Left lung (tissue), 10 donors: ENCODE results near the gene SPATA17. TPM values are rescaled to one million over a fixed set of nuclear protein-coding genes. Genes with fewer than 3 reads are reported as not detected.
A peak's percentile ranks its signal among the peaks of the same experiment; 100 is the strongest.

ENCODE experiments used
- ATAC-seq: fragments of 200-7000 bp; cut with Tn5 transposase; one replicate; pipeline ENCODE4 v1.9.1; 2020; ENCODE audit warnings: moderate library complexity
- DNase-seq, 4 donors: peaks; one replicate each; pipeline ENCODE4 v3.0.0-alpha.2; 2013 to 2020
- H3K27ac ChIP-seq, 2 donors: fragments of 200-600 bp; sonication (generic) in 1 of 2; one replicate each; pipeline versions ENCODE4 v1.5.0 to v1.8.0; 2020 to 2021
- H3K27me3 ChIP-seq, 2 donors: fragments of 200-600 bp; sonication (generic) in 1 of 2; one replicate each; pipeline versions ENCODE4 v1.5.0 to v1.8.0; 2020 to 2021
- H3K36me3 ChIP-seq, 2 donors: fragments of 200-600 bp; sonication (generic) in 1 of 2; one replicate each; pipeline versions ENCODE4 v1.5.0 to v1.8.0; 2020 to 2021
- H3K4me1 ChIP-seq, 2 donors: fragments of 200-600 bp; one replicate each; pipeline ENCODE4 v1.8.0; 2021
- H3K4me3 ChIP-seq, 2 donors: fragments of 200-600 bp; sonication (generic) in 1 of 2; one replicate each; pipeline versions ENCODE4 v1.5.0 to v1.8.0; 2020 to 2021; ENCODE audit warnings: mild to moderate bottlenecking in 1 of 2
- H3K9me3 ChIP-seq, 2 donors: fragments of 200-600 bp; sonication (generic) in 1 of 2; one replicate each; pipeline versions ENCODE4 v1.5.0 to v1.8.0; 2020 to 2021
- CTCF ChIP-seq, 2 donors: fragments of 200-600 bp; sonication (generic) in 1 of 2; IDR thresholded peaks; one replicate each; pipeline versions ENCODE4 v1.5.0 to v1.8.0; 2021; ENCODE audit warnings: antibody characterized with exemption in 2 of 2
- intact Hi-C, 2 donors: fragments of 100-400 bp; cut with DNase I; formaldehyde crosslinking; loops; one replicate each; pipeline versions ENCODE4 v1.11.2 to v1.14.2; 2022
- polyA plus RNA-seq, 6 donors: library from polyadenylated mRNA; unstranded; fragments of 120-200 nt; gene quantifications; one replicate each; pipeline ENCODE4 v1.2.1, GENCODE V29; 2013; ENCODE audit not compliant: insufficient read length in 6 of 6
- total RNA-seq, 2 donors: library from RNA; stranded (reverse); fragmentation: NEBNext Ultra II Directional; extraction: Animal tissue kit (Norgen Biotek cat#: 25700); gene quantifications; one replicate each; pipeline ENCODE4 v1.2.1, GENCODE V29; 2021
- donor health status: DM: no; HTN: yes; CAD: no.
- donor health status: DM: no; HTN: no; CAD: no.

Gene SPATA17
- total and polyA plus RNA-seq, 8 donors = 1.8 to 8.8 (median 6.4) TPM

- Histone ChIP-seq H3K27me3 (no peaks in the 10 kb centered on the region), H3K4me3 (no peak overlapping the region), H3K36me3 (peaks cover 0 to 21% of the 10 kb centered on the region in 2 donors), H3K27ac (no peak overlapping the region), H3K9me3 (no peaks in the 10 kb centered on the region), H3K4me1 (no peaks in the 10 kb centered on the region)
- no peak for ATAC-seq
- intact Hi-C loops = no loop called here
- TF ChIP-seq CTCF (IDR thresholded peaks at IDR 0.05) = no peak
- DNase-seq = no peak
These were observed 10.3 kb upstream of the SPATA17 start for GRCh38 chr1:217620814-217621213.

GRCh38 chr1:217622042-217622441, 9.1 kb upstream of the SPATA17 start:
- intact Hi-C loops = no loop called here
- DNase-seq (no peak), ATAC-seq (no peak)
- Histone ChIP-seq H3K4me3 (no peak overlapping the region), H3K27ac (no peak overlapping the region), H3K36me3 (peaks cover 0 to 21% of the 10 kb centered on the region in 2 donors), H3K4me1 (peaks cover 0 to under 1% of the 10 kb centered on the region in 2 donors), H3K9me3 (no peaks in the 10 kb centered on the region), H3K27me3 (no peaks in the 10 kb centered on the region)
- TF ChIP-seq CTCF (IDR thresholded peaks at IDR 0.05) = no peak

- no peak overlapping the region for H3K27ac ChIP-seq
- intact Hi-C loops = no loop called here
- DNase-seq (no peak), ATAC-seq (no peak)
- H3K9me3 ChIP-seq = no peaks in the 10 kb centered on the region
- no peak for TF ChIP-seq CTCF (IDR thresholded peaks at IDR 0.05)
- no peaks in the 10 kb centered on the region for H3K36me3 ChIP-seq
- H3K27me3 ChIP-seq = no peaks in the 10 kb centered on the region
- peaks cover 5 to 28% of the 10 kb centered on the region in 2 donors for H3K4me1 ChIP-seq
- H3K4me3 ChIP-seq = no peak overlapping the region
These were observed 4.8 kb upstream of the SPATA17 start for GRCh38 chr1:217626321-217626720.

GRCh38 chr1:217627431-217627830, 3.7 kb upstream of the SPATA17 start:
- Histone ChIP-seq H3K9me3 (no peaks in the 10 kb centered on the region), H3K36me3 (no peaks in the 10 kb centered on the region), H3K27me3 (no peaks in the 10 kb centered on the region), H3K4me3 (no peak overlapping the region), H3K27ac (no peak overlapping the region), H3K4me1 (peaks cover 5 to 28% of the 10 kb centered on the region in 2 donors)
- intact Hi-C loops = no loop called here
- DNase-seq (peak in 1 of 4 donors; percentile 9), ATAC-seq (no peak)
- TF ChIP-seq CTCF (IDR thresholded peaks at IDR 0.05) = no peak

- TF ChIP-seq CTCF (IDR thresholded peaks at IDR 0.05) = no peak
These were observed 11.3 kb downstream of the SPATA17 start for GRCh38 chr1:217642455-217642854.

More at GRCh38 chr1:217642455-217642854, 11.3 kb downstream of the SPATA17 start:
- no peaks in the 10 kb centered on the region for H3K27me3 ChIP-seq
- no peaks in the 10 kb centered on the region for H3K9me3 ChIP-seq
- H3K4me1 ChIP-seq = no peaks in the 10 kb centered on the region
- intact Hi-C loops = no loop called here
- DNase-seq (no peak), ATAC-seq (no peak)
- no peak overlapping the region for H3K27ac ChIP-seq
- H3K4me3 ChIP-seq = no peak overlapping the region
- H3K36me3 ChIP-seq = no peaks in the 10 kb centered on the region
